RWPE1 (cell line): Measurements from ENCODE around the gene SCFD1.
"Not testable (repeated sequence)": the region's sequence is repeated elsewhere in the genome, so short reads cannot be mapped to it uniquely, and the experiment has no call there.

Experiments
- CTCF ChIA-PET: fragments of 350-600 bp; sonication (Branson Sonifier 250); formaldehyde crosslinking; extraction: SDS; loops from one replicate; lab custom pipeline; 2021; lab: Yijun Ruan, JAX
- POLR2A ChIA-PET: fragments of 400-600 bp; formaldehyde crosslinking; extraction: SDS; loops from one replicate; lab custom pipeline; 2020; ENCODE audit warnings: antibody characterized with exemption; ENCODE audit not compliant: low non-redundant PET; lab: Yijun Ruan, JAX
- DNase-seq: peaks from one replicate; pipeline ENCODE4 v3.0.0; 2012; ENCODE audit warnings: low spot score
- H3K27ac ChIP-seq: fragments of 450-650 bp; 2 replicates; pipeline ENCODE4 v1.5.1; 2017
- TF ChIP-seq, protein P1 (sequence below): fragments of 450-650 bp; conservative IDR thresholded peaks from 2 replicates; pipeline ENCODE4 v1.5.1; 2017; ENCODE audit warnings: low read depth, mild to moderate bottlenecking

The SCFD1 gene, protein sequence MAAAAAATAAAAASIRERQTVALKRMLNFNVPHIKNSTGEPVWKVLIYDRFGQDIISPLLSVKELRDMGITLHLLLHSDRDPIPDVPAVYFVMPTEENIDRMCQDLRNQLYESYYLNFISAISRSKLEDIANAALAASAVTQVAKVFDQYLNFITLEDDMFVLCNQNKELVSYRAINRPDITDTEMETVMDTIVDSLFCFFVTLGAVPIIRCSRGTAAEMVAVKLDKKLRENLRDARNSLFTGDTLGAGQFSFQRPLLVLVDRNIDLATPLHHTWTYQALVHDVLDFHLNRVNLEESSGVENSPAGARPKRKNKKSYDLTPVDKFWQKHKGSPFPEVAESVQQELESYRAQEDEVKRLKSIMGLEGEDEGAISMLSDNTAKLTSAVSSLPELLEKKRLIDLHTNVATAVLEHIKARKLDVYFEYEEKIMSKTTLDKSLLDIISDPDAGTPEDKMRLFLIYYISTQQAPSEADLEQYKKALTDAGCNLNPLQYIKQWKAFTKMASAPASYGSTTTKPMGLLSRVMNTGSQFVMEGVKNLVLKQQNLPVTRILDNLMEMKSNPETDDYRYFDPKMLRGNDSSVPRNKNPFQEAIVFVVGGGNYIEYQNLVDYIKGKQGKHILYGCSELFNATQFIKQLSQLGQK

DNA sequence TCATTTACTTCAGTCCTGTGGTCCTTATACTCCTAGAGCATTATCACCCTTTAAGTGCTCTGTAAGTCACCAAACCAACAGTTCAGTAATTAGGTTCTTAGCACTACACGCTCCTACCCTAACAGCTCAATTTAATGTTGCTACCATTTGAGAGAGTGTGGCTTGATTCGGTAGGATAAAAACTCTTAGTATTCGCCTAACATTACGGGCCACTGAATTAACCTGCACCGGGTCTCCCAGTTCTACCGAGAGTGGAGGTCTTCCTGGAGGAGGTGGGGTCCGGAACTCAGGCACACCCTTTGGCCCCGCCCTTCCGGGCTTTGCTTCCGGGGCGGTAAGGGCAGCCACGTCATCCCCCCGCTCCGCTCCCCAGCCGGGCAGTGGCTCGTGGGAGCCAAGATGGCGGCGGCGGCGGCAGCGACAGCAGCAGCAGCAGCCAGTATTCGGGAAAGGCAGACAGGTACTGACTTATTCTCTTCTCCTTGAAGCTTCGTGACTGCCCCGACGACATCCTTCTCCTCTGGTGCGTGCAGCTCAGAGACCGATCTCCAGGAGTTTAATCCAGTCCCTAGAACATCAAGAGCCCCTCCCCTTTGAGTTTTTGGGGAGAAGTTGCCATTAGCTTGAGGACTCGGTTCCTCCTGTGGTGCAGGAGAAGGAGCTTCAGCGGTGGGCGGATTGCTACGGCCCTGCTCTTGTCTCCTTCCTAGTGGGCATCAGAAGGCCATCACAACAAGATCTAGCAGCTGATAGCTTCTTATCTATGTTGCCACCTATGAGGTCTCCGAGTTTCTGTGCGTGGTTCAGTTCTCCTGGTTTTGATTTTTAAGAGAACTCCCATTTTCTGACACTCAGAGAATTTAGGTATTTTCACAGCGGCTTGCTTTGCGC is at the start of gene SCFD1:
SCFD1 (plus strand) TSS at position 380 of the 891 bp plus-strand sequence; CDS start at position 400, 20 bp downstream.
- DNase-seq, result peak; percentile 84
- ChIA-PET POLR2A (no interaction called here), CTCF (interaction anchor here (0.6 kb wide), 2 partner anchors 63 to 981 kb away, joined by 4 to 6 read pairs; partner anchors contain the start of gene G2E3)
- TF ChIP-seq, protein P1, sequence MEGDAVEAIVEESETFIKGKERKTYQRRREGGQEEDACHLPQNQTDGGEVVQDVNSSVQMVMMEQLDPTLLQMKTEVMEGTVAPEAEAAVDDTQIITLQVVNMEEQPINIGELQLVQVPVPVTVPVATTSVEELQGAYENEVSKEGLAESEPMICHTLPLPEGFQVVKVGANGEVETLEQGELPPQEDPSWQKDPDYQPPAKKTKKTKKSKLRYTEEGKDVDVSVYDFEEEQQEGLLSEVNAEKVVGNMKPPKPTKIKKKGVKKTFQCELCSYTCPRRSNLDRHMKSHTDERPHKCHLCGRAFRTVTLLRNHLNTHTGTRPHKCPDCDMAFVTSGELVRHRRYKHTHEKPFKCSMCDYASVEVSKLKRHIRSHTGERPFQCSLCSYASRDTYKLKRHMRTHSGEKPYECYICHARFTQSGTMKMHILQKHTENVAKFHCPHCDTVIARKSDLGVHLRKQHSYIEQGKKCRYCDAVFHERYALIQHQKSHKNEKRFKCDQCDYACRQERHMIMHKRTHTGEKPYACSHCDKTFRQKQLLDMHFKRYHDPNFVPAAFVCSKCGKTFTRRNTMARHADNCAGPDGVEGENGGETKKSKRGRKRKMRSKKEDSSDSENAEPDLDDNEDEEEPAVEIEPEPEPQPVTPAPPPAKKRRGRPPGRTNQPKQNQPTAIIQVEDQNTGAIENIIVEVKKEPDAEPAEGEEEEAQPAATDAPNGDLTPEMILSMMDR, result no peak
- peak within 1 kb of the TSS; percentile 88 for H3K27ac ChIP-seq

DNA sequence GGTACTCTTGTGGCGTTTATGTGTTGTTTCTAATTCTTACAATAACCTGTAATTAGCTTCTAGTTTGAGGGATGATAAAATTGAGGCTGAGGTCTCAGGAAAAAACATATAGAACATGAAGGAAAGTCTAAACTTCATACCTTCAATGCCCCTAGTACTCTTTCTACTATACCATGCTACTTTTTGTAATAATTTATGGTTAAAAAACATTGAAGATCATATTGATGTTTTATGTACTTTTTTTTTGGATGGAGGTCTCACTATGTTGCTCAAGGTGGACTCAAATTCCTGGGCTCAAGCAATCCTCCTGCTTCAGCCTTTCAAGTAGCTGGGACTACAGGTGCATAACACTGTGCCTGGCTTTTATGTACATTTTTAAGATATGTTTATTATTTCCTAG is 49.3 kb upstream of the SCFD1 start:
- ChIA-PET POLR2A (no interaction called here), CTCF (no interaction called here)
- TF ChIP-seq, protein P1, result no peak
- DNase-seq, result no peak
- no peak overlapping the region for H3K27ac ChIP-seq

DNA sequence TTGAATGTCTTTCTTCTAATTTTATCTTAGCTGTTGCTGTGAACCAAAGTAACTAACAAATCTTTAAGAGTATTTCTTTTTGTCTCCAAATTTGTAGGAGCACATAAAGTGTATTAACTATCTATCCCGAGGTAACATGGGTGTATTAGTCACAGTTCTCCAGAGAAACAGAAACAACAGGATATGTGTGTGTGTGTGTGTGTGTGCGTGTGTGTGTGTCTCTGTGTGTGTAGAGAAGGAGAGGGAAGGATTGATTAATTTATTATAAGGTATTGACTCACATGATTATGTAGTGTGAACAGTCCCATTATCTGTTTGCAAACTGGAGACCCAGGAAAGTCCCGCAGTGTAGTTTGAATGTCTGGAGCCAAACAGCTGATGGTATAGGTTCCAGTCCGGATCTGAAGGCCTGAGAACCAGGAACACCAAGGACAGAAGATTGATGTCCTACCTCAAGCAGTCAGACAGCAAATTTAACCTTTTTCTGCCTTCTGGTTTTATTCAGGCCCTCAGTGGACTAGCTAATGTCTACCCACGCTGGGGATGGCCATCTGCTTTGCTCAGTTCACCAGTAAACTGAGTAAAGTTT is 48.8 kb upstream of the SCFD1 start:
- POLR2A ChIA-PET, result no interaction called here
- TF ChIP-seq, protein P1, result no peak
- no peak overlapping the region for H3K27ac ChIP-seq
- DNase-seq, result no peak
- CTCF ChIA-PET, result no interaction called here

DNA sequence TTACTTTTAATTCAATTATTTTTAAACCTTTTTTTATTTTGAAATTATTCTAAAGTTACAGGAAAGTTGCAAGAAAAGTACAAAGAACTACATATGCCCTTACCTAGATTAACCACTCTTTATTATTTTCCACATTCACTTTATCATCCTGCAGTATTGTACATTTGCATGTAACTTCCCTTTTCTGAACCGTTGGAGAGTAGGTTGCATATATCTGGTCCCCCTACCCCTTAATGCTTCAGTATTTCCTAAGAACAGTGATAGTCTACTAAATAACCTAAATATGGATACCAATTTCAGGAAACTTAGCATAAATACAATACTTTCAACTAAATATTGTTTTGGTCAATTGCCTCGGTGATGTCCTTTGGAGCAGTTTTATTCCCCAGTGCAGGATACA is 48.2 kb upstream of the SCFD1 start:
- H3K27ac ChIP-seq, result no peak overlapping the region
- DNase-seq, result no peak
- ChIA-PET POLR2A (no interaction called here), CTCF (no interaction called here)
- TF ChIP-seq, protein P1, result no peak

DNA sequence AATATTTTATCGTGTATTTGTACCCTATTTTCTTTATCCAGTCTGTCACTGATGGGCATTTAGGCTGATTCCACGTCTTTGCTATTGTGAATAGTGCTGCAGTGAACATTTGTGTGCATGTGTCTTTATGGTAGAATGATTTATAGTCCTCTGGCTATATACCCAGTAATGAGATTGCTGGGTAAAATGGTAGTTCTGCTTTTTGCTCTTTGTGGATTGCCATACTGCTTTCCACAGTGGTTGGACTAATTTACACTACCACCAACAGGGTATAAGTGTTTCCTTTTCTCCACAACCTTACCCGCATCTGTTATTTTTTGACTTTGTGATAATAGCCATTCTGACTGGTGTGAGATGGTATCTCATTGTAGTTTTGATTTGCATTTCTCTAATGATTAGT is 47.3 kb upstream of the SCFD1 start:
- POLR2A ChIA-PET, H3K27ac ChIP-seq, CTCF ChIA-PET, DNase-seq: not testable (repeated sequence)

DNA sequence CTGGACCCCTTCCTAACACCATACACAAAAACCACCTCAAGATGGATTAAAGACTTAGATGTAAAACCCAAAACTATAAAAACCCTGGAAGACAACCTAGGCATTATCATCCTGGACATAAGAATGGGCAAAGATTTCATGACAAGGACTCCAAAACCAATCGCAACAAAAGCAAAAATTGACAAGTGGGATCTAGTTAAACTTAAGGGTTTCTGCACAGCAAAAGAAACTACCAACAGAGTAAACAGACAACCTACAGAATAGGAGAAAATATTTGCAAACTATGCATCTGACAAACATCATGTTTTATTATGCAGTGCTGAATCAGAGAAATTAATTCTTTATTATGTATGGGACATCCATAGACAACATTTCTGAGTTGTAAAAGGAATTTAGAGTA is 45.8 kb upstream of the SCFD1 start:
- POLR2A ChIA-PET, DNase-seq, H3K27ac ChIP-seq: not testable (repeated sequence)
- CTCF ChIA-PET, result interaction anchor here (0.6 kb wide), 1 partner anchor 912 kb away, joined by 5 read pairs; no protein-coding TSS in a partner anchor
